Natural killer cell treated with Interleukin-12 subunit alpha and Interleukin-12 subunit beta and Interleukin-15 and Interleukin-18, amount 100 ng/mL, for 72 hours (primary cell): ENCODE data around the gene SMYD3. TPM values are rescaled to one million over a fixed set of nuclear protein-coding genes. Genes with fewer than 3 reads are reported as not detected.

ENCODE experiments used
- ATAC-seq, 2 donors: fragments of 150-1000 bp; cut with Tn5 transposase in 1 of 2; sonication (Bioruptor Pico), chemical (Tn5 transposase) in 1 of 2; 2 replicates each; pipeline ENCODE4 v1.10.0; 2021
- DNase-seq: peaks from one replicate; pipeline ENCODE4 v3.0.0; 2022; ENCODE audit warnings: low spot score
- H3K27ac Mint-ChIP-seq, 2 donors: 1 replicate in 1 of 2; 2 replicates in 1 of 2; pipeline ENCODE4 v1.8.0; 2022; ENCODE audit warnings: mixed read lengths in 2 of 2, mild to moderate bottlenecking in 1 of 2, moderate library complexity in 1 of 2
- H3K27me3 Mint-ChIP-seq, 2 donors: 1 replicate in 1 of 2; 2 replicates in 1 of 2; pipeline ENCODE4 v1.8.0; 2022; ENCODE audit warnings: mixed read lengths in 2 of 2
- H3K36me3 Mint-ChIP-seq: one replicate; pipeline ENCODE4 v1.8.0; 2022; ENCODE audit warnings: mixed read lengths
- H3K4me1 Mint-ChIP-seq, 2 donors: 1 replicate in 1 of 2; 2 replicates in 1 of 2; pipeline ENCODE4 v1.8.0; 2022; ENCODE audit warnings: low read depth in 2 of 2, mixed read lengths in 2 of 2, mild to moderate bottlenecking in 1 of 2
- H3K4me3 Mint-ChIP-seq: one replicate; pipeline ENCODE4 v1.8.0; 2022; ENCODE audit warnings: mixed read lengths
- H3K9me3 Mint-ChIP-seq: 2 replicates; pipeline ENCODE4 v1.8.0; 2022; ENCODE audit warnings: mixed read lengths
- total RNA-seq, 2 donors: library from RNA; stranded (reverse); gene quantifications; one replicate each; pipeline ENCODE4 v1.2.3, GENCODE V29; 2022

The SMYD3 gene
- total RNA-seq, 2 donors from 2014 or later = 26.9 to 55.4 TPM

DNA sequence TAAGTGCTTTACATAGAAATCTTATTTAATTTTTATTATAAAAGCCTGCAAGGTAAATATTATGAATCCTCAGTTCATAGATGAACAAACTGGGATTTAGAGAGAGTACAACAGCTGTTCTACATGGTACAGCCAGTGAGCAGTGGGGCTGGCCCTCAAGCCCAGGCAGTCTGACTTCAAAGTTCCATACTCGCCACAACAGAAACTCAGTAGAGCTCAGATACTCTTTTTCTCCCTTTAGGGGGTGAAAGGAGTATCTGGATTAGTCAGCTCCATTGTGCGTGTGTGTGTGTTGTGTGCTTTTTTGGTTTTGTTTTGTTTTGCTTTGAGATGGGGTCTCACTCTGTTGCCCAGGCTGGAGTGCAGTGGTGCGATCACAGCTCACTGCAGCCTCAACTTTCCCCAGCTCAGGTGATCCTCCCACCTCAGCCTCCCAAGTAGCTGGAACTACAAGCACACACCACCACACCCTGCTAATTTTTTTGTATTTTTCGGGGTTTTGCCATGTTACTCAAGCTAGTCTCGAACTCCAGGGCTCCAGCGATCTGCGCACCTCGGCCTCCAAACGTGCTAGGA lies 378.5 kb downstream of the SMYD3 start:
- no peaks in the 10 kb centered on the region for H3K9me3 Mint-ChIP-seq
- no peaks in the 10 kb centered on the region for H3K4me1 Mint-ChIP-seq
- no peak overlapping the region for H3K4me3 Mint-ChIP-seq
- no peaks in the 10 kb centered on the region for H3K36me3 Mint-ChIP-seq
- DNase-seq (no peak), ATAC-seq (no peak)
- no peak overlapping the region for H3K27ac Mint-ChIP-seq
- H3K27me3 Mint-ChIP-seq = no peaks in the 10 kb centered on the region

DNA sequence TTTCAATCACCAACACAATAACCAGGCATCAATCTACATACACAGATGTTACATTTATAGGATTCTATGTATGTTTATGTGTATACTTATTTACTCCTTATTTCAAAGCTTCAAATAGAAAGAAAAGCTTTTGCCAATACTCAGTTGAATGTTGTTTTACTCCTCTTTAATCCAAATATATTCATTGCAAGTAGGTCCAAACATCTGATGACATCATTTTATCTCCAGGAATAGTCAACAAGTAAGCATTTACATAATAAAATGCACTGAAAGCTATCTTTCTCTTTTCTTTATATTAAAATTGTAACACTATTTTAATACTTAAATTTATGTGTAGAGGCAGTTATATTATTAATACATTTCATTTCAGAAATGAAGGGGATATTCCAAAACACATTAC lies 380.5 kb downstream of the SMYD3 start:
- Mint-ChIP-seq H3K9me3 (no peaks in the 10 kb centered on the region), H3K4me1 (no peaks in the 10 kb centered on the region), H3K36me3 (no peaks in the 10 kb centered on the region), H3K27ac (no peak overlapping the region), H3K4me3 (no peak overlapping the region), H3K27me3 (no peaks in the 10 kb centered on the region)
- ATAC-seq (no peak), DNase-seq (no peak)

DNA sequence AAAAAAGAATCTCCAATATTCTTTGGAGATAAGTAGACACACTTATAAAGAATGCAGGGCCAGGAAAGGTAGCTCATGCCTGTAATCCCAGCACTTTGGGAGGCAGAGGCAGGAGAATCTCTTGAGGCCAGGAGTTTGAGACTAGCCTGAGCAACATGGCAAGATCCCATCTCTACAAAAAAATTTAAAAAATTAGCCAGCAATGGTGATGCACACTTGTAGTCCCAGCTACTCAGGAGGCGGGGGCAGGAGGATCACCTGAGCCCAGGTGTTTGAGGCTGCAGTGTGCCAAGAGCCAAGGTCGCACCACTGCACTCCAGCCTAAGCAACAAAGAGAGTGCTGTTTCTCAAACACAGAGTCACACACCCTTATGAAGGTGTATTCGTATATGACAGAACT lies 385.0 kb downstream of the SMYD3 start:
- no peaks in the 10 kb centered on the region for H3K36me3 Mint-ChIP-seq
- no peaks in the 10 kb centered on the region for H3K9me3 Mint-ChIP-seq
- DNase-seq = no peak
- no peaks in the 10 kb centered on the region for H3K27me3 Mint-ChIP-seq
- H3K4me1 Mint-ChIP-seq = peaks cover 2 to 6% of the 10 kb centered on the region in 2 donors
- no peak overlapping the region for H3K27ac Mint-ChIP-seq
- H3K4me3 Mint-ChIP-seq = no peak overlapping the region
- no peak for ATAC-seq

DNA sequence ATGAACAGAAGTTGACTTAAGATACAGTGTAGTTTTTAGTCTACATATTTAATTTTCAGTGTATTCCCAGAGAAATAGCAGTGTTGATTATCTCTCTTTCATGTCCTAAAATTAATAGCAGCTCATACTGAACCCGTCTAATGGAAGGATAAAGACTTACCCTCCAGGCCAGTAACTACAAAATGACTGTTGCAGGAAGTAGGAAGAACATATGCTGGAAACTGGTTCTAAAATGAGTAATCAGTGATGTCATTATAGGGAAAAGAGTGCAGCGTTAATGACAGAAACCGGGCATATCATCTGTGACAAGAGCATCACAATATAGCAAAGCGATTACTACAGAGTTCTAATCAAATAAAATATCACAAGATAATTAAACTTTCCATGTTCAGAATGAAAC lies 385.5 kb downstream of the SMYD3 start:
- no peaks in the 10 kb centered on the region for H3K9me3 Mint-ChIP-seq
- no peak overlapping the region for H3K4me3 Mint-ChIP-seq
- no peak for DNase-seq
- H3K27ac Mint-ChIP-seq = no peak overlapping the region
- H3K36me3 Mint-ChIP-seq = no peaks in the 10 kb centered on the region
- H3K27me3 Mint-ChIP-seq = no peaks in the 10 kb centered on the region
- ATAC-seq = no peak
- H3K4me1 Mint-ChIP-seq = peaks cover 2 to 6% of the 10 kb centered on the region in 2 donors

DNA sequence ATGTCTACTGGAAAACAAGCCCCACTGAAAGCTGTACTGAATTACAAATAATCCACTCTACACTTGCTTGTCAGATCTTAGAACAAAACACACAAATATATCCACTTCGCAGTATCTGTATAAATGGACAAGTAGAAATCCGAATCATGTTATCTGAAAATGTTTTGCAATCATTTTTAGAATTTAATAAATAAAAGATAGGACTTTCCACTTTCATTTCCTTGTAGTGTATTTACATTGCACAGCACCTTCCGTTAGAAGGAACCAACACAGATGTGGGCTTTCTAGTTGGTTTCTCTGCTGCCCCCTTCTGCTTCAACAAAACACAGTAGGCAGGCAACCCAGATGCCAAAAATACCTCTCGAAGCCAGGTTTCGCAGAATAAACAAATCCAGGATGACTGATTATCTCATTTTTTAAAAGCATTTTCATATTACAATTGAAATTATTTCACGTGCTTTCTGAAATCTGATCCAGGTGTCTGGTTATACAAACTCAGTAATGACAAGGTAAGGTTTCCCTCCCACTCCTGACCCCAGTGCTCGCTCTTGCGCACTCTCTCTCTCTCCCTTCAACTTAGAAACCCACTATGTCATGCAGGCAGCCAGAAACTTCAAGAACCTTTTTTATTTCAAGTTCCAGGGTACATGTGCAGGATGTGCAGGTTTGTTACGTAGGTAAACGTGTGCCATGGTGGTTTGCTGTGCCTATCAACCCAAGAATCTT lies 389.9 kb downstream of the SMYD3 start:
- Mint-ChIP-seq H3K36me3 (no peaks in the 10 kb centered on the region), H3K27me3 (no peaks in the 10 kb centered on the region), H3K27ac (no peak overlapping the region), H3K4me1 (peaks cover 6 to 12% of the 10 kb centered on the region in 2 donors), H3K4me3 (peak overlapping the region; percentile 48), H3K9me3 (no peaks in the 10 kb centered on the region)
- DNase-seq (no peak), ATAC-seq (peak; percentile 57 to 72)

DNA sequence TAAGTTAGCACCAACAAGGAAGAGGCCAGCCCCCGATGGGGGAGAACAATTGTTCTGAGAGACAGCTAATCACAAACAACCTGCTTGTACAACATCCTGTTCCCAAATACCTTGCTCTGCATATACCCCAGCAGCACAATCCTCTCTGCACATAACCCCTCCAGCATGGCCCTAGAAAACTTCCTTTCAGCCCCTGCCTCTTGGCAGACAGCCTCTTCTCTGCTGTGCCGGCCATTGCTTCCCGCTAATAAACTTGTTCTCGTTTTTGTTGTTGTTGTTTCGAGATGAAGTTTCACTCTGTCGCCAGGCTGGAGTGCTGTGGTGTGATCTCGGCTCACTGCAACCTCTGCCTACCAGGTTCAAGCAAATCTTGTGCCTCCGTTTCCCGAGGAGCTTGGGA lies 392.7 kb downstream of the SMYD3 start:
- Mint-ChIP-seq H3K36me3 (no peaks in the 10 kb centered on the region), H3K4me3 (no peak overlapping the region), H3K27ac (no peak overlapping the region)

DNA sequence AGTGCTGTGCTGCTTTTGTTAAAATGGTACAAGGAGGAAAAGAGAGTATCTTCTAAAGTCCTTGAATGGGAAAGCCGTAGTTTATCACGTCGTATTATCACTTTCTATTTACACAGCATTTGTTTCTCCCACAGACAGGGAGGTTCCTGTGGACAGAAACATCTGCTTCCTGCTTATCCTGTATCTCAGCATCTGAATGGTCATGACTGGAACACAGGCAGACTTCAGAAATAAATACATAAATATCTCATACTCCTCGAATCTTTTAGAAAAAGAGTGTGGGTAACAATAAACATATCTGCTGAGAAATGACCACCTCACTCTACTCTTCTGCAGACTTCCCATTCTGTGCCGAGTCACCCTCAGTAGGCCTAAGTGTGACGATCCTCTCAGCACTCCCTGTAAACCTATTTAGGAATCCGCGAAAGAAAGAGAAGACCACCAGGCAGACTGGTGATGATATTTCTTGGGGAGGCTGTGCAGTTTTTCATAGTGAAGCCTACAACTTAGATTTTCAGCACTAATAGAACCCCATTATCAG lies 393.5 kb downstream of the SMYD3 start:
- ATAC-seq (no peak), DNase-seq (no peak)
- Mint-ChIP-seq H3K4me3 (no peak overlapping the region), H3K4me1 (peaks cover 6 to 12% of the 10 kb centered on the region in 2 donors), H3K36me3 (no peaks in the 10 kb centered on the region), H3K27ac (no peak overlapping the region), H3K9me3 (no peaks in the 10 kb centered on the region), H3K27me3 (no peaks in the 10 kb centered on the region)

More for the DNA sequence above, 392.7 kb downstream of the SMYD3 start:
- ATAC-seq = no peak
- no peaks in the 10 kb centered on the region for H3K27me3 Mint-ChIP-seq
- peaks cover 6 to 12% of the 10 kb centered on the region in 2 donors for H3K4me1 Mint-ChIP-seq
- no peak for DNase-seq
- H3K9me3 Mint-ChIP-seq = no peaks in the 10 kb centered on the region

DNA sequence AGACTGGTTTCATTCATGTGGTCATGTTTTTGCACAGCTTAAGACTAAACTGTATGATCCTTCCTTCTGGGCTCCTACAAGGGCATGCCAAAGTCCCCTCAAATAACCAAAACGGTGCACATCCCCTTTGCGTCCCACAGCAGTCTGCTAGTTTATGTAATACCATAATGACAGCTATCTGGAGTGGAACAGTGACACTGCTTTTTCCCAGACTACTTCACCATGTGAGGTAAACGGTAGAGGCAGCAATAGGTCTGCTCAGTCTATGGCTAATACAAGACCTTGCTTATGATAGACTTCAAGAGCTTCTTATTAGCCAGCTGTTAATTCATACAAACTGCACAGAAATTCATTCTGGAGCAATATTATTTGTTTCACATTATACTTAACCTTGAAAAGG lies 395.5 kb downstream of the SMYD3 start:
- ATAC-seq = no peak
- Mint-ChIP-seq H3K27me3 (no peaks in the 10 kb centered on the region), H3K9me3 (no peaks in the 10 kb centered on the region), H3K27ac (no peak overlapping the region), H3K4me1 (peaks cover 0 to 10% of the 10 kb centered on the region in 2 donors), H3K36me3 (no peaks in the 10 kb centered on the region), H3K4me3 (no peak overlapping the region)
- no peak for DNase-seq

DNA sequence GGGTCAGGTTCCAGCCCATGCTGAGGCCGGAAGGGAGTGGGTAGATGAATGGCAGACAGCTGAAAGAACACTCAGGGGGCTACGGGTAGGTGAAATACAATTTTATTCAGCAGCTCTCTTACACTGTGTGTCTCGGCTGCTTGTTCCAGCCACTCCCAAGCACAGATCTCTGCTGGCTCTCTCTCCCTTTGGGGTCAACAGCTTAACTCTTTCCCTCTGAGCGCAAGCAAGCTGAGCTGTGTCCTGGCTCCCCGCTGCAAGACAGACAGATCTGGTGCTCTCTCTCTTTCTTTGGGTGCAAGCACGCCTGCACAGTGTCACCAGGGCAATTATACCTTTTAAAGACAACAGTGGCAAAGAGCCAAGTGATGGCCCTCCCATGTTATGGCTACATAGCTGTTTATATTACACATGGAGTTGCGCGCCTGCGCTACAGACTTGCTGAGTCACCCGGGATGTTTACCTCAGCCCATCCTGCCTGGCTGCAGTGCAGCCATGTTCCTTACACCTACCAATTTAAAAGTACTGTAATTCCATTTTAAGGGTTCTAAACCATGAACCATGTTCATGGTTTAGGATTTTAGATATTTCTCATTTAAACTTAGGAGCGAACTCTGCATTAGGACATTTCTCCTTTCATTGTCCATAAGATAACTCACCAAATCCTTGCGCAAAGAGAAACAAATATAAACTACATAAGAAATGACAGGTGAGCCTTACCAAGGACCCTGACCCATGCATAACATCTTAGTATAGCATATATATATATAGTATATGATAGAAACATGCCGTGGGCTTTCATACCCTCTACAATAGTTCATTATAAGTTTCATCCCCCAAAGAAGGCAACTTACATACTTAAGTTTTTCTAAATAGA lies 396.5 kb downstream of the SMYD3 start:
- no peak for ATAC-seq

DNA sequence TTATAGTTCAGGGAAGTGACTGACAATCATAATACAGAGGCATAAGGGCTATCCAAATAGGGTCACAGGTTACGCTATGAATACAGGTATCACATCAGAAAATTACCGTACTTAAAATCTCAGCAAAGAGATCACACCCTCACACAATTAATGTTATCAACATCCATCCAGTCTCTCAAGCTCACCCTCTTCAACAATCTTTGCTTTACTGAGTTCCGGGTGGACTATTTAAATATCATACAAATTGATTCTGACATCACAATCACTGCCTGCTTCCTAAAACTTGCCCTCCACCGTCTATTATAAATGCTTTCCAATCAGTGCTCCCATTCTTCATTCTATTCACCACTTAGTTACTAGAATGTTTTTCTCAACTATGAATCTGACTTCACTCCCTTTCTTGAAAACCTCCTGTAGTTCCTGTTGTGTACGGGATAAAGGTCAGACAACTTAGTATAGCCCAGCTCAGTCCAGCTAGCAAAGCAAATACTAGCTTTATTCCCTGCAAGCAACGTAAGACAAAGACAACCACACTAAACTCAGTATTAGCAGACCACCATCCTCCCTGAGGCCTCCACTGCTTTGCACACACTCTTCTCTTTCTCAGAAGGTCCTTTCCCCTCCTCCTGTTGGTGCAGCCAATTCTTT lies 398.7 kb downstream of the SMYD3 start:
- H3K4me1 Mint-ChIP-seq = peaks cover 0 to 1% of the 10 kb centered on the region in 2 donors
- ATAC-seq = no peak

More for the DNA sequence above, 396.5 kb downstream of the SMYD3 start:
- peaks cover 0 to 6% of the 10 kb centered on the region in 2 donors for H3K4me1 Mint-ChIP-seq
- no peaks in the 10 kb centered on the region for H3K36me3 Mint-ChIP-seq
- no peak overlapping the region for H3K4me3 Mint-ChIP-seq
- H3K27ac Mint-ChIP-seq = no peak overlapping the region
- no peak for DNase-seq
- H3K9me3 Mint-ChIP-seq = no peaks in the 10 kb centered on the region
- H3K27me3 Mint-ChIP-seq = no peaks in the 10 kb centered on the region

DNA sequence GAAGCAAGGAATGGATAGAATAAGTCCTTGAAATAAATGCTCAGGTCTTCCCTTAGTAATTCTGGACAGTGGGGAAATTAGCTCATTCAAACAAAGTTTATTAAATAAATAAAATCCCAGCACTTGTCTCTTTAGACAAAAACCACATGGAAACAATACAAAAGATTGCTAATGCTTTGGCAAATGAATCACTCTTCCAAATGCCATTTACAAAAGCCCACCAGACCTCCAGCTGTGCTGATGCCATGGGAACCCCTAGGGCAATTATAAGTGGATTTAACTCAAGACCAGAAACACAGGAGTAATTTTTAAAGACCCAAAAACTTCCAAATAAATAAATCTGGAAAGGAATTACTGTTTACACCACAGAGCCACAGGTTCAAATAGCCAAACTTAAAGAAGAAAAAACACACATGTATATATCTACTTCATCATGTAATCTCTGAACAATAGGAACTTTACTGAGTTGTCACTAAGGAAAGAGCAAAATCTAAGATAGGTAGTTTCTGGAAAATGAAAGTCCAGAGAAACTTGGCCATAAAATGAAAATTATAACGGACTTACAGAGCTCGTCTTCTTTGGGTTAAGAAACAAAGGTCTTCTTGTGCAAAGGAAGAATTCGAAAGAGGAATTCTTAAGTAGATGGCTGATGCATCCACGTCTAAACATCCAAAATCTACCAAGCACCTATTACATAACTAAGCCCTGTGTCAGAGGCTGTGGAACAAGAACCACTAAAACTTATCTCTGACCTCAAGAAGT lies 399.4 kb downstream of the SMYD3 start:
- Mint-ChIP-seq H3K4me3 (no peak overlapping the region), H3K27me3 (no peaks in the 10 kb centered on the region), H3K4me1 (no peaks in the 10 kb centered on the region), H3K27ac (no peak overlapping the region), H3K9me3 (no peaks in the 10 kb centered on the region), H3K36me3 (no peaks in the 10 kb centered on the region)
- ATAC-seq = no peak
- no peak for DNase-seq

More for the DNA sequence above, 398.7 kb downstream of the SMYD3 start:
- Mint-ChIP-seq H3K9me3 (no peaks in the 10 kb centered on the region), H3K27ac (no peak overlapping the region), H3K36me3 (no peaks in the 10 kb centered on the region), H3K4me3 (no peak overlapping the region), H3K27me3 (no peaks in the 10 kb centered on the region)
- no peak for DNase-seq

DNA sequence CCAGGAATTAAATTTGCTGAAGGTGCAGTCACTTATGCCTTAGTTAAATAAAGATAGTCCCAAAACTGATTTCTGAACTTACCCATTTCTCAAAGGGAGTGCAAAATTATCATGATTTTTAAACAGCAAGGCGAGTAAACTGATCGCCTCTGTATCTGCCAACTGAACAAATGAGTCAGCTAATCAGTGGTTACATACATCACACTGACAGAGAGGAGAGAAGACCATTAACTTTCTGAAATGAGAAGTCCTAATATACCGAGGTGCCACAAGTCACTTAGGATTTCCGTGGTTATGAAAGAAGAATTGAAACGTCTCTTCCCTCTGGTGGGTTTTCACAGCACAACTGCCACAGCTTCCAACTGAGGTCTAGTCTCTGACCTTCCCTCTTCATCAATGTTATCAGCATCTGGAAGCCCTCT lies 400.7 kb downstream of the SMYD3 start:
- no peak overlapping the region for H3K27ac Mint-ChIP-seq
- no peak for DNase-seq
- no peaks in the 10 kb centered on the region for H3K4me1 Mint-ChIP-seq

DNA sequence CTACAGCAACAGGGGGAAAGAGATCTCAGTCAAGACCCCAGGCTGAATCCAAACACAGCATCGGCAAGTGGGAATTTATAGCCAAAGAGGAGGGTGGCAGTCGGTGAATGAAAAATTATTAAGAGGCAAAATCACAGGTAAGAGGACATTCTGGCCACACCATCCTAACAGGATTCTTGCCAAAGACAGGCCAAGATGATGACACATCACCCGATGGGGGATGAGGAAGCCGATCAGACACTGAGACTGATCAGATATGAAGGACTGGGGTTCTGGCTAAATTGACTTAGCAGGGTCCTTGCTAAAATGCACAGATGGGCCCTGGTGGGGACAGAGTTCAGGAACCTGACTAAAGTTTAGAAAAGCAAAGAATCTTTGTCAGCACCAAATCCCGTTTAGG lies 402.2 kb downstream of the SMYD3 start:
- Mint-ChIP-seq H3K27ac (no peak overlapping the region), H3K4me3 (no peak overlapping the region), H3K9me3 (no peaks in the 10 kb centered on the region), H3K4me1 (no peaks in the 10 kb centered on the region), H3K27me3 (no peaks in the 10 kb centered on the region), H3K36me3 (no peaks in the 10 kb centered on the region)
- ATAC-seq (no peak), DNase-seq (no peak)

More for the DNA sequence above, 400.7 kb downstream of the SMYD3 start:
- no peaks in the 10 kb centered on the region for H3K27me3 Mint-ChIP-seq
- no peak overlapping the region for H3K4me3 Mint-ChIP-seq
- ATAC-seq = no peak
- H3K36me3 Mint-ChIP-seq = no peaks in the 10 kb centered on the region
- no peaks in the 10 kb centered on the region for H3K9me3 Mint-ChIP-seq
